Adipocyte (in vitro differentiated cells): ENCODE results near the gene XYLT1.

Experiments used
- DNase-seq: peaks from one replicate; pipeline ENCODE4 v3.0.0-alpha.2; 2015; ENCODE audit warnings: low read depth
- H3K27me3 ChIP-seq: replicated peaks from 2 replicates; pipeline ENCODE4 v1.7.0; 2013; ENCODE audit warnings: mild to moderate bottlenecking, low read length, moderate library complexity; ENCODE audit not compliant: control insufficient read depth, insufficient read depth
- H3K36me3 ChIP-seq: 2 replicates; pipeline ENCODE4 v1.7.0; 2013; ENCODE audit warnings: low read length, mild to moderate bottlenecking, moderate library complexity; ENCODE audit not compliant: control insufficient read depth, insufficient read depth, severe bottlenecking
- H3K4me1 ChIP-seq: 2 replicates; pipeline ENCODE4 v1.7.0; 2013; ENCODE audit warnings: mild to moderate bottlenecking, low read length, moderate library complexity; ENCODE audit not compliant: control insufficient read depth, insufficient read depth
- H3K4me3 ChIP-seq: 2 replicates; pipeline ENCODE4 v1.7.0; 2013; ENCODE audit warnings: mild to moderate bottlenecking, low read length, moderate library complexity
- H3K9ac ChIP-seq: 2 replicates; pipeline ENCODE4 v1.7.0; 2013; ENCODE audit warnings: mild to moderate bottlenecking, low read length, moderate library complexity
- H3K9me3 ChIP-seq: 2 replicates; pipeline ENCODE4 v1.7.0; 2013; ENCODE audit warnings: mild to moderate bottlenecking, low read length, moderate library complexity; ENCODE audit not compliant: control insufficient read depth

Gene XYLT1

GRCh38 chr16:17135439-17135838 is 335.3 kb downstream of the XYLT1 start:
- no peaks in the 10 kb centered on the region for H3K27me3 ChIP-seq
- H3K4me1 ChIP-seq = no peaks in the 10 kb centered on the region
- no peak overlapping the region for H3K4me3 ChIP-seq
- no peak overlapping the region for H3K9ac ChIP-seq
- peaks cover 97% of the 10 kb centered on the region for H3K36me3 ChIP-seq
- no peaks in the 10 kb centered on the region for H3K9me3 ChIP-seq
- no peak for DNase-seq

- no peak overlapping the region for H3K4me3 ChIP-seq
- no peaks in the 10 kb centered on the region for H3K9me3 ChIP-seq
- no peaks in the 10 kb centered on the region for H3K4me1 ChIP-seq
- H3K9ac ChIP-seq = no peak overlapping the region
- no peak for DNase-seq
- peaks cover 98% of the 10 kb centered on the region for H3K36me3 ChIP-seq
- H3K27me3 ChIP-seq = no peaks in the 10 kb centered on the region
Observed at GRCh38 chr16:17134586-17134985, 336.2 kb downstream of the XYLT1 start.

DNA sequence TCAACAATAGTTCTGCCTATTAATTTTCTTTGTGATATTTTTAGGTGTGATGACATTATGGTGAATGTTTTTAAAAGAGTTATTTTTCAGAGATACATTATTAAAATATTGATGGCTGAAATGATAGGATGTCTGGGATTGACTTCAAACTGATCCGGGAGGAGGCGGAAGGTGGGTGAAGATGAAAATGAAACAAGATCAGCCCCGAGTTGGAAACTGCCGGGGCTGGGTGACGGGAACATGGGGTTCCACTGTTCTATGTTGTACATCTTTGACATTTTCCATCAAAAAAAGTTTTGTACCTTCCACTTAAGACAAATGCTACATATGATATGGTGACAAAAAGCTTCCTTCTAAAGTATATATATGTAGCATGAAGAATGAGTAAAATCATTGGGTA is 336.9 kb downstream of the XYLT1 start:
- Histone ChIP-seq H3K4me1 (no peaks in the 10 kb centered on the region), H3K27me3 (no peaks in the 10 kb centered on the region), H3K9me3 (no peaks in the 10 kb centered on the region), H3K4me3 (no peak overlapping the region), H3K36me3 (peaks cover 95% of the 10 kb centered on the region), H3K9ac (no peak overlapping the region)
- DNase-seq = no peak

DNA sequence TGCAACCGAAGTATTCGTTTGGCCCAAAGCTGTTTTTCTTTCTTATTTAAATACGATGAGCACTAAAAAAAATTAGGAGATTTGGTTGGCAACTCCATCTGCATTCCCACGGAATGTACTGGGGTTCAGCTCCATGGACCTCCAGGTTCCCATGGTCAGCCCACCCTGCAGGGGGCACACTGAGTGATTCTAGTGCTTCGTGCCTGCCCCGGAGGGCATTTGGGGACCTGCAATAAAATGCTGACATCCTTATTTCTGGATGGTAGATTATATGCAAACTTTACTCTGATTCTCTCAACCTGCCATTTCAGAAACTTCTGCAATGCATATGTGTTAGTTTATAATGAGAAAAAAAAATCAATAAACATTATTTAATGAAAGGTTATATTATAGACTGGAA is 339.4 kb downstream of the XYLT1 start:
- H3K4me3 ChIP-seq = no peak overlapping the region
- H3K27me3 ChIP-seq = no peaks in the 10 kb centered on the region
- no peaks in the 10 kb centered on the region for H3K9me3 ChIP-seq
- no peak for DNase-seq
- no peaks in the 10 kb centered on the region for H3K4me1 ChIP-seq
- H3K9ac ChIP-seq = no peak overlapping the region
- peaks cover 95% of the 10 kb centered on the region for H3K36me3 ChIP-seq

- Histone ChIP-seq H3K4me3 (no peak overlapping the region), H3K9me3 (no peaks in the 10 kb centered on the region), H3K4me1 (no peaks in the 10 kb centered on the region), H3K27me3 (no peaks in the 10 kb centered on the region), H3K36me3 (peaks cover 95% of the 10 kb centered on the region), H3K9ac (no peak overlapping the region)
- no peak for DNase-seq
Observed at GRCh38 chr16:17130733-17131132, 340.0 kb downstream of the XYLT1 start.

GRCh38 chr16:17129971-17130370 is 340.8 kb downstream of the XYLT1 start:
- Histone ChIP-seq H3K9ac (no peak overlapping the region), H3K36me3 (peaks cover 96% of the 10 kb centered on the region), H3K27me3 (no peaks in the 10 kb centered on the region), H3K4me1 (no peaks in the 10 kb centered on the region), H3K4me3 (no peak overlapping the region), H3K9me3 (no peaks in the 10 kb centered on the region)
- DNase-seq = no peak

DNA sequence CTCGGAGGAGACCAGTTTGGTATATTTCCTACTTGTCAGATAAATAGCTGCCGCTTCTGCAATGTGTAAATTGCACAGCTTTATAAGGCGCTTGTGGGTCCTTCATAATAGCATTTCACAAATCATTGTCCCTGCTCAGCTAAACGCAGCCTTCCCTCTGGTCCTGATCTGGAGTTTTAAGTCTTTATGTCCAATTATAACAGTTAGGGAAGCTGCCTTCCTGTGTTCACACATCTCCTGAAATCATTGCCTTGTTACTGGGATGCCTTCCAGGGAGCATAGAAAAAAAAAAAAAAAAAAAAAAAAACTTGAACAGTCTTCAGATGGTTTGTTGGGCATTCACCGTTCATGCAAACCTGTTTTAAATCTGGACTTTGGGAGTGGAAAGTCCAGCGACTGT is 342.0 kb downstream of the XYLT1 start:
- Histone ChIP-seq H3K36me3 (peaks cover 96% of the 10 kb centered on the region), H3K27me3 (no peaks in the 10 kb centered on the region), H3K9ac (no peak overlapping the region), H3K4me1 (no peaks in the 10 kb centered on the region), H3K9me3 (no peaks in the 10 kb centered on the region), H3K4me3 (no peak overlapping the region)
- DNase-seq = no peak

DNA sequence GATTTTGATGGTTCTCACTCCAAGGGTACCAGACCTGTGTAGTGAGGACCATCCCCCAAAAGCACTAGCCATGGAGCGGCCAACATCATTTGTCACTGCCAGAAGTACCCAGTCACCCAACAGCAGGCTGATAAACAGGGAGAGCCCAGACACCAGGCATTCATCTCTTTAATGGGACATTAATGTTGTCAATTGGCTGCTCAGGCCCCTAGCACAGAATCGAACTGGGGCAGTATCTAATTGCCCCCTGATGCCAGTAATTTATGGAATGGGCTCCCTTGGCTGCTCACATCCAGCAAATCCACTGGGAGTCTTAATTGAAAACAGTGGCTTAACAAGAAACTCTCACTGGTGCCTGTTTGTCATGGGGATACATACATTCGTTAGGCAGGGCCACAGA is 344.6 kb downstream of the XYLT1 start:
- Histone ChIP-seq H3K4me1 (no peaks in the 10 kb centered on the region), H3K27me3 (no peaks in the 10 kb centered on the region), H3K9ac (no peak overlapping the region), H3K9me3 (no peaks in the 10 kb centered on the region), H3K4me3 (no peak overlapping the region), H3K36me3 (peaks cover 72% of the 10 kb centered on the region)
- DNase-seq = no peak

DNA sequence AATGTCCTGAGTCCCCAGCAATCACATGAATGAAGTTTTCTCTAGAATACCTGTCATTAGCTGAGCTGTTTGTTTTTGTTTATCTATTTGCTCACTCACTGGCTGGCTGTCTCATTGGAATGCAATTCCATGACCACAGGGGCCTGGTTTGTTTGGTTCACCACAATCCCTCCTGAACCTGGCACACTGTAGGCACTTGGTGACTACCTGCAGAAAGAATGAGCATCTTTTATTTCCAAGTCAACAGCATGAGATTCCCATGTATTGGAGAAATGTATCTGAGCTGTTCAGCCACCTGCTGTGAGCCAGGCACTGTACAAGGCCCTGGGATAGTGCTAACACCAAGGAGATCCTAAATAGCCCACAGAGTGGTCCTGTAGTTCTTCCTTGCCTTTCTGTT is 345.1 kb downstream of the XYLT1 start:
- no peak overlapping the region for H3K4me3 ChIP-seq
- H3K27me3 ChIP-seq = no peaks in the 10 kb centered on the region
- H3K36me3 ChIP-seq = peaks cover 67% of the 10 kb centered on the region
- no peaks in the 10 kb centered on the region for H3K9me3 ChIP-seq
- no peak overlapping the region for H3K9ac ChIP-seq
- no peak for DNase-seq
- H3K4me1 ChIP-seq = no peaks in the 10 kb centered on the region

DNA sequence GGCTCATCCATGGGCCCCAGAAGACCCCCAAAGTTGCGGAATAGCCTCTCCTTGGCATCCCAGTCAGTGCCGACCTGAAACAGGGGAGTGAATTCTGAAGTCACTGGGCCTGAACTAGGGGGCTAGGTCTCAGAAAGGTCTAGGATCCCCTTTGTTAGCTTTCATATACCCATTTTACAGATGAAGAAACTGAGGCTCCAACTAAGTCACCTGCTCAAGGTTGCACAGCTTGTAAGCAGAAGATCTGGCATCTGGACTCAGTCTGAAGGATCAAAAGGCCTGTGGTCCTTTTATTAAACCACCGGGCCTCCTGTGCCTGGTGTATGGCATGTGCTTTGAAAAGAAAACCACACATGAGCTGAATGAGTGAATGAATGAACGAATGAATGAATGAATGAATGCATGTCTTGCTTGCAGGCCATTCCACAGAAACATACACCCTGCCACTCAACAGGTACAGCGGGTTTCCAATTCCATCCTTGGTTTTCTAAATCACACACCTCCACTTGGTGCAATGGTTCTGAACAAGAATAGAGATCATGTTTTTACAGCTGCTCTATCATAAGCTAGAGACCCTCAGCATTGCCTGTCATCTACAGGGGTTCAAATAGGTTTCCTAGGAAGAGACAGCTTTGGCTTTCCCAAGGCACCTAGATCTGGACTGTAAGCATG is 352.7 kb downstream of the XYLT1 start:
- DNase-seq = no peak
- Histone ChIP-seq H3K4me1 (no peaks in the 10 kb centered on the region), H3K36me3 (peaks cover 51% of the 10 kb centered on the region), H3K27me3 (no peaks in the 10 kb centered on the region), H3K9me3 (no peaks in the 10 kb centered on the region), H3K4me3 (no peak overlapping the region), H3K9ac (no peak overlapping the region)

DNA sequence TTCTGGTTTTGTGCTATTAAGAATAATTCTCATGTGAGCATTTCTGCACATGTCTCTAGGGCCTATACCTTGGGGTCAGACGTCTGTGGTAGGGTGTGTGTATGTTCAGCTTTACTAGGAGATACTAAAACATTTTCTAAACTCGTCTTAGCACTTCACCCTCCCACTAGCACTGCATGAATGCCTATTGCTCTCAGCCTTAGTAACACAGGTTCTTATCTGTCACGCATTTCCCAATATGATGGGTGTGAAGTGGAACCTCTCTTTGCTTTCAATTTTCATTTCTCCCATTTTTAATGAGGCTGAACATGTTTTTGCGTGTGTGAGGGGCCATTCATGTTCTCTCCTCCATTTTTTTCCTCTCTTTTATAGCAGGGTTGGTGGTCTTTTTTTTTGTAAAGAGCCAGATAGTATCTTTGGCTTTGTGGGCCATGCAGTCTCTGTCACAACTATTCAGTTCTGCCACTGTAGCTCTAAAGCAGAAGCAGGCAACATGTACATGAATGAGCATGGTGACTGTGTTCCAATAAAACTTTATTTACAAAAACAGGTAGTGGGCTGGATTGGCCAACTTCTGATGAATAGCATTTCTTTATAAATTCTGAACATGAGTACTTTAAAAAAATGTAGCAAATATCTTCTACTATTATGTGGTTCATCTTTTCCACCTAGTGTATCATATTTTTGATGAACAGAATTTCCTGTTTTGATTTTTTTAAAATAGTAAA is 354.0 kb downstream of the XYLT1 start:
- no peak overlapping the region for H3K9ac ChIP-seq
- no peaks in the 10 kb centered on the region for H3K27me3 ChIP-seq
- H3K36me3 ChIP-seq = peaks cover 51% of the 10 kb centered on the region
- no peak for DNase-seq
- no peaks in the 10 kb centered on the region for H3K4me1 ChIP-seq
- no peaks in the 10 kb centered on the region for H3K9me3 ChIP-seq
- no peak overlapping the region for H3K4me3 ChIP-seq
